HepG2 (cell line): ENCODE results near the gene FUOM.

ENCODE experiments used
- BHLHE40 ChIP-seq: IDR thresholded peaks from 2 replicates; pipeline ENCODE4 v1.6.1; 2011; ENCODE audit warnings: low read length, improper control_type of control experiment
- CBX5 ChIP-seq: sonication (generic); formaldehyde crosslinking; IDR thresholded peaks from 2 replicates; pipeline ENCODE4 v1.4.0; 2020; ENCODE audit warnings: missing genetic modification reagents, borderline replicate concordance
- POLR2A ChIP-seq, 2 experiments: IDR thresholded peaks; 2 replicates each; pipeline ENCODE4 v1.6.1; 2011; ENCODE audit warnings: low read depth in 2 of 2, low read length in 2 of 2, mild to moderate bottlenecking in 1 of 2, moderate library complexity in 1 of 2; ENCODE audit not compliant: insufficient read depth in 1 of 2
- ZNF329 ChIP-seq: sonication (generic); formaldehyde crosslinking; IDR thresholded peaks from 2 replicates; pipeline ENCODE4 v1.9.0; 2021; ENCODE audit warnings: low read depth, mild to moderate bottlenecking, missing genetic modification reagents
- ZNF549 ChIP-seq: sonication (generic); formaldehyde crosslinking; IDR thresholded peaks from 2 replicates; pipeline ENCODE4 v1.5.0; 2020; ENCODE audit warnings: missing genetic modification reagents
- ZNF570 ChIP-seq: sonication (generic); formaldehyde crosslinking; IDR thresholded peaks from 2 replicates; pipeline ENCODE4 v1.4.0; 2020; ENCODE audit warnings: mild to moderate bottlenecking, missing genetic modification reagents, borderline replicate concordance
- ZSCAN29 ChIP-seq: sonication (generic); formaldehyde crosslinking; conservative IDR thresholded peaks from 2 replicates; pipeline ENCODE4 v1.4.0; 2020; ENCODE audit warnings: mild to moderate bottlenecking, missing genetic modification reagents
- TF ChIP-seq, protein P1 (sequence below): sonication (generic); formaldehyde crosslinking; IDR thresholded peaks from 2 replicates; pipeline ENCODE4 v1.5.0; 2020; ENCODE audit warnings: mild to moderate bottlenecking, missing genetic modification reagents, moderate library complexity
- TF ChIP-seq, protein P2 (sequence below): sonication (generic); formaldehyde crosslinking; IDR thresholded peaks from 2 replicates; pipeline ENCODE4 v1.5.1; 2020; ENCODE audit warnings: missing genetic modification reagents, mild to moderate bottlenecking, borderline replicate concordance
- TF ChIP-seq, protein P3 (sequence below), 2 experiments: IDR thresholded peaks; 2 replicates each; pipeline ENCODE4 v1.6.1; 2011 to 2012; ENCODE audit warnings: low read length in 2 of 2, borderline replicate concordance in 1 of 2, low read depth in 1 of 2, mild to moderate bottlenecking in 1 of 2, moderate library complexity in 1 of 2

DNA sequence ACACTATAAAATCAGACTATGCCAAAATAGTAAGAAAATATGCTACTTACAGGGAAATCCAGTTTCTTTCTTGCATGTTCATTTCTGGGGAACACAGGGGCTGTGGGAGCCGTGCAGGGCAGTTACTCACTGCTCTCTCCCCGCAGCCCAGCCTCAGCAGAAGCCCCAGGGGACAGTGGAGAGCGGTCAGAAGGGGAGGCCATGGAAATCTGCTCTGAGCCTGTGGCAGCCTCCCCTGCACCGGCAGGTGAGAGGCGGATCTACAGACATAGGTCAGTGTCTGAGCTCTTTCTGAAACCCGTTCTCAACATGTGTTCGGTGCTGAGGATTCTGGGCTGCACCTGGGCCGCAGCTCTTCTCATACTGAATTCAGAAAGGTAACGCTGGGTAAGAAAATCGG, 46.2 kb downstream of the FUOM start:
- TF ChIP-seq POLR2A (IDR thresholded peaks at IDR 0.05; ENCODE audit: insufficient read depth in 1 of 2, low read depth in 2 of 2, low read length in 2 of 2) (no peak), ZNF329 (CRISPR knock-in tag) (no peak), ZNF570 (CRISPR knock-in tag) (no peak), ZSCAN29 (CRISPR knock-in tag) (no peak), ZNF549 (CRISPR knock-in tag) (no peak), CBX5 (CRISPR knock-in tag) (no peak), BHLHE40 (no peak)
- TF ChIP-seq, protein P1, sequence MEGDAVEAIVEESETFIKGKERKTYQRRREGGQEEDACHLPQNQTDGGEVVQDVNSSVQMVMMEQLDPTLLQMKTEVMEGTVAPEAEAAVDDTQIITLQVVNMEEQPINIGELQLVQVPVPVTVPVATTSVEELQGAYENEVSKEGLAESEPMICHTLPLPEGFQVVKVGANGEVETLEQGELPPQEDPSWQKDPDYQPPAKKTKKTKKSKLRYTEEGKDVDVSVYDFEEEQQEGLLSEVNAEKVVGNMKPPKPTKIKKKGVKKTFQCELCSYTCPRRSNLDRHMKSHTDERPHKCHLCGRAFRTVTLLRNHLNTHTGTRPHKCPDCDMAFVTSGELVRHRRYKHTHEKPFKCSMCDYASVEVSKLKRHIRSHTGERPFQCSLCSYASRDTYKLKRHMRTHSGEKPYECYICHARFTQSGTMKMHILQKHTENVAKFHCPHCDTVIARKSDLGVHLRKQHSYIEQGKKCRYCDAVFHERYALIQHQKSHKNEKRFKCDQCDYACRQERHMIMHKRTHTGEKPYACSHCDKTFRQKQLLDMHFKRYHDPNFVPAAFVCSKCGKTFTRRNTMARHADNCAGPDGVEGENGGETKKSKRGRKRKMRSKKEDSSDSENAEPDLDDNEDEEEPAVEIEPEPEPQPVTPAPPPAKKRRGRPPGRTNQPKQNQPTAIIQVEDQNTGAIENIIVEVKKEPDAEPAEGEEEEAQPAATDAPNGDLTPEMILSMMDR (CRISPR knock-in tag), result no peak
- TF ChIP-seq, protein P2, sequence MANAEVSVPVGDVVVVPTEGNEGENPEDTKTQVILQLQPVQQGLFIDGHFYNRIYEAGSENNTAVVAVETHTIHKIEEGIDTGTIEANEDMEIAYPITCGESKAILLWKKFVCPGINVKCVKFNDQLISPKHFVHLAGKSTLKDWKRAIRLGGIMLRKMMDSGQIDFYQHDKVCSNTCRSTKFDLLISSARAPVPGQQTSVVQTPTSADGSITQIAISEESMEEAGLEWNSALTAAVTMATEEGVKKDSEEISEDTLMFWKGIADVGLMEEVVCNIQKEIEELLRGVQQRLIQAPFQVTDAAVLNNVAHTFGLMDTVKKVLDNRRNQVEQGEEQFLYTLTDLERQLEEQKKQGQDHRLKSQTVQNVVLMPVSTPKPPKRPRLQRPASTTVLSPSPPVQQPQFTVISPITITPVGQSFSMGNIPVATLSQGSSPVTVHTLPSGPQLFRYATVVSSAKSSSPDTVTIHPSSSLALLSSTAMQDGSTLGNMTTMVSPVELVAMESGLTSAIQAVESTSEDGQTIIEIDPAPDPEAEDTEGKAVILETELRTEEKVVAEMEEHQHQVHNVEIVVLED (CRISPR knock-in tag), result no peak
- TF ChIP-seq, protein P3, sequence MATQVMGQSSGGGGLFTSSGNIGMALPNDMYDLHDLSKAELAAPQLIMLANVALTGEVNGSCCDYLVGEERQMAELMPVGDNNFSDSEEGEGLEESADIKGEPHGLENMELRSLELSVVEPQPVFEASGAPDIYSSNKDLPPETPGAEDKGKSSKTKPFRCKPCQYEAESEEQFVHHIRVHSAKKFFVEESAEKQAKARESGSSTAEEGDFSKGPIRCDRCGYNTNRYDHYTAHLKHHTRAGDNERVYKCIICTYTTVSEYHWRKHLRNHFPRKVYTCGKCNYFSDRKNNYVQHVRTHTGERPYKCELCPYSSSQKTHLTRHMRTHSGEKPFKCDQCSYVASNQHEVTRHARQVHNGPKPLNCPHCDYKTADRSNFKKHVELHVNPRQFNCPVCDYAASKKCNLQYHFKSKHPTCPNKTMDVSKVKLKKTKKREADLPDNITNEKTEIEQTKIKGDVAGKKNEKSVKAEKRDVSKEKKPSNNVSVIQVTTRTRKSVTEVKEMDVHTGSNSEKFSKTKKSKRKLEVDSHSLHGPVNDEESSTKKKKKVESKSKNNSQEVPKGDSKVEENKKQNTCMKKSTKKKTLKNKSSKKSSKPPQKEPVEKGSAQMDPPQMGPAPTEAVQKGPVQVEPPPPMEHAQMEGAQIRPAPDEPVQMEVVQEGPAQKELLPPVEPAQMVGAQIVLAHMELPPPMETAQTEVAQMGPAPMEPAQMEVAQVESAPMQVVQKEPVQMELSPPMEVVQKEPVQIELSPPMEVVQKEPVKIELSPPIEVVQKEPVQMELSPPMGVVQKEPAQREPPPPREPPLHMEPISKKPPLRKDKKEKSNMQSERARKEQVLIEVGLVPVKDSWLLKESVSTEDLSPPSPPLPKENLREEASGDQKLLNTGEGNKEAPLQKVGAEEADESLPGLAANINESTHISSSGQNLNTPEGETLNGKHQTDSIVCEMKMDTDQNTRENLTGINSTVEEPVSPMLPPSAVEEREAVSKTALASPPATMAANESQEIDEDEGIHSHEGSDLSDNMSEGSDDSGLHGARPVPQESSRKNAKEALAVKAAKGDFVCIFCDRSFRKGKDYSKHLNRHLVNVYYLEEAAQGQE (IDR thresholded peaks at IDR 0.05; ENCODE audit: borderline replicate concordance in 1 of 2, low read depth in 1 of 2, low read length in 2 of 2), result no peak
